ENCODE measurements around the gene CDH22.

The CDH22 gene

DNA sequence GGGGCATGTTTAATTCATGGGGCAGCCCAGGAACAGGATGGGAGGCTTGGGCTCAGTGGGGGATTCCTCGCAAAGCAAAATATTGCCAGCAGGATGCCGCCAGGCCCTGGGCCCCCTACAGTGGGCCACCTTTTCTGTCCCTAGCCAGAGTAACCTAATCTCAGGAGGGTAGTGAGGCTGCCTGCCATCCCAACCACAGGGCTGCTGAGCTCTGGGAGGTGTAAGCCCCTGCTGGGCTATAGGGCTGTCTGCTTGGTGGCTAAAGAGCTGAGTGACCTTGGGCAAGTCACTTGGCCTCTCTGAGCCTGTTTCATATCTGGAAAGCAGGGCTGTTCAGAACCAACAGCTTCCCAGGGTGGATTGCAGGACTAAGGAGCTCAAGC is 35.7 kb upstream of the CDH22 start:
- in situ Hi-C loops (cut with MboI; ENCODE audit: low sequenced_read_pairs) = loop anchor here (25.0 kb wide), 1 partner anchor 207 kb away; no protein-coding TSS in a partner anchor

DNA sequence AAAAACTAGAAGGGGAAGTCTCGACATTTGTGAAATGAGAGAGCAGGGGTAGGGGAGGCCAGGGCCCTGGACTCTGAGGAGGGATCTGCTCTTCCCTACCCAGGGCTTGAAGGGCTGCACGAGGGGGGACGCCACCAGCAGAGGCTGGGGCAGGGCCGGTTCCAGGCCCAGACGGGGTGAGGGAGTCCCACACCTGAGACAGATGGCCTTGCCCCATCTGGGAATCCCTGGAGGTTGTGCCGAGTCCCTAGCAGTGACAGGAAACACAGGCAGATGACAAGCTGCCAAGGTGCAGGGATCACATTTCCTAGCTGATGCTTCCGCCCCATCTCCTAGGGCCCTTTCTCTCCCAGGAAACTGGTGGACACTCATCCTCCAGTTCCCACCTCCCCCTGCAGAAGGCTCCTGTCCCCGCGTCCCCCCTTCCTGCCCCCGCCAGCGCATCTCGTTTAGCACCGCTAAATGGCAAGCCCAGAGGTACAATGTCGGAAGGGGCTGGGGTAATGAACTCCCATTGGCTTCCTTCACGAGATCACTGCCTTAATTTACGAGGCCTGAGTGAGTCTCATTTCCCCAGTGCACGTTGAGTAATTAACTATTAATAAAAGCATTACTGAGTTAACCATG is 35.2 kb upstream of the CDH22 start:
- in situ Hi-C loops (cut with MboI; ENCODE audit: low sequenced_read_pairs) = loop anchor here (25.0 kb wide), 1 partner anchor 206 kb away; no protein-coding TSS in a partner anchor

DNA sequence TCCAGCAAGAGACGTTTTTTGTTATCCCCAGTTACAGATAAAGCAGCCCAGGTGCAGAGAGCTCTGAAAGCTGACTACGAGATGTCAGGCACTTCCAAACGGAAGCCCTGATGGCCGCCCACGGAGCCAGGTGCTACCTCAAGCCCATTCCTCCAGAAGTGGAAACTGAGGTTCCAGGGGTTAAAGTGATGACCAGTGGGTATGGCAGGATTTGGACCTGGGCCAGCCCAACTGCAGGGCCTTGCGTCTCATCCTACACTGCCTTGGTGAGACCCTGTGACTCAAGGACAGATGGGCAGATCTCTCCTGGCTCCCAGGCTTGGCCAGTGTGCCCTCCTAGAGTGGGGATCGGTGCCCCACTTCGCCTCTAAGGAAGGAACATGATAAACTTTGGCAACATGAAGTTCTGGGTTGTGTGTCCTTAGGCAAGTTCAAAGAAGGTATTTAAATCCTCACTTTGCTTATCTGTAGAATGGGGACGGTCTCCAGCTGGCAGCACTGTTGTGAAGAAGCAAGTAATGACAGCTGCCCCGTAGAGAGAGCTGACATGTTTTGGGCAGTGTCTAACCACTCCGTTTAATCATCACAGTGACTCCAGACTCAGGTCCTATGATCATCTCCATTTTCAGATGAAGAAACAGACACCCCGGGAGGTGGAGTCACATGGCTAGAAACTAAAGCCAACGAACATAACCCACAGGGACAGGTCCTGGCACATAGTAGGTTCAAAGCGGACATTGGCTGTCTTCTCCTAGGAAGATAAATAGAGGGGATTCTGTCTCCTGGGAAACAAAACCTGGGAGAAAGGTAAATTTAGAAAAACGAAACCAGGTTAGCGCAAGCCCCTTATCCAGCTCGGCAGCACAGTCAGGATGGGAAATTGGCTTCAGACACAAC is 34.4 kb upstream of the CDH22 start:
- in situ Hi-C loops (cut with MboI; ENCODE audit: low sequenced_read_pairs) = loop anchor here (25.0 kb wide), 1 partner anchor 205 kb away; no protein-coding TSS in a partner anchor

DNA sequence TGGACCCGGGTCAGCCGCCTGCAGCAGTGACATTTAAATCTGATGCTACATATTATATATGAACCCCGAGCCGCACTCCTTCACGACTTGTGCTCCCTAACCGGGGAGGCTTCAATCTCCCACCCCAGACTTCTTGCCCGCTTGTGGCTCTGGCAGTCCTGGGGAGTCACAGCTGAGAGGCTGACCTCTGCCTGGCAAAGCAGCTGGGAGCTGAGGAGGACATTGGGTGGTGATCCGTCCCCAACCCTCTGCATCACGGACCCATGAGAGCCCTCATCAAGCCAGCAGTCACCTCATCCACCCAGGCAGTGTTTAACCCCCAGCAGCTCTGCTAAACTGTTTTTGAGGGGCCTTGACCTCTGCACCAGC is 33.7 kb upstream of the CDH22 start:
- in situ Hi-C loops (cut with MboI; ENCODE audit: low sequenced_read_pairs) = loop anchor here (25.0 kb wide), 1 partner anchor 205 kb away; no protein-coding TSS in a partner anchor

DNA sequence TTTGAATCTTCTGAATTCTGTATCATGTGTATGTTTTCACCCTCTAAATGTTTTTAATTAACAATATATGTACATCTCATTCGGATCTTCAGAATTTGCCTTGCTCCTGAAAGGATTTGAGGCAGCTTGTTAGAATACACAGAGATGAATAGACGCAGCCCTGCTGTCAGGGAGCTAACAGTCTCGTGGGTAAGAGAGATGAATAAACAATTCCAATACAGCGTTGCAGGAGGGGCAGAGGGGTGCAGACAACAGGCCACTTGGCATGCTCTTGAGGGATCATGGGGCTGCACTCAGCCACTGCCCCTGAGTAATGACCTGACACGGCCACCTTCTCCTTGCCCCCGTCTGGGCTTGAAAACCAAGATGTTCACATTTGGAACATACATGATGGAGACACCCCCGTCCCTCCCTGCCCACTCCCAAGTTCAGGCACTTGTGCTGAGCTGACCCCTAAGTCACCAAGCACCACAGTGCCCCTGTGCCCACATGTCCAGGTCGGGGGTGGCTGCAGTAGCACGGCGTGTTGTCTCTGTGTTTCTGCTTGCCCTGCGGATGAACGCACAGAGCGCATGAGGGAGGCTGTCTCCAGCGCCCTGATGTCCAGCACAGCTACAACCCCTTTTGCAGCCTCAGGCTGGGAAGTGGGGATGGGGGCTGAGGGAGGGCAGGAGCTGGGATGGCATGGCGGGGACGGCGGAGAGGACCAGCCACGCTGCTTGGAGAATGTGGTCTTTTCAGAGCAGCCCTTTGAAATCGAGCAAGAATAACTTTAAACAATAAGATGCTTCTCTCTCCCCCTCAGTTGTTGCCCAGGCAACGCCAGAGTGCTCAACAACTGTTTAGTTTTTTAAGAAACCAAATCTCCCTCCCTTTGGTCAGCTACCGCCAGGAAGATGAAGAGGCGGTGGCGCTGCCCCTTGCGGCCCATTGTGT is 33.0 kb upstream of the CDH22 start:
- in situ Hi-C loops (cut with MboI; ENCODE audit: low sequenced_read_pairs) = loop anchor here (25.0 kb wide), 1 partner anchor 204 kb away; no protein-coding TSS in a partner anchor

DNA sequence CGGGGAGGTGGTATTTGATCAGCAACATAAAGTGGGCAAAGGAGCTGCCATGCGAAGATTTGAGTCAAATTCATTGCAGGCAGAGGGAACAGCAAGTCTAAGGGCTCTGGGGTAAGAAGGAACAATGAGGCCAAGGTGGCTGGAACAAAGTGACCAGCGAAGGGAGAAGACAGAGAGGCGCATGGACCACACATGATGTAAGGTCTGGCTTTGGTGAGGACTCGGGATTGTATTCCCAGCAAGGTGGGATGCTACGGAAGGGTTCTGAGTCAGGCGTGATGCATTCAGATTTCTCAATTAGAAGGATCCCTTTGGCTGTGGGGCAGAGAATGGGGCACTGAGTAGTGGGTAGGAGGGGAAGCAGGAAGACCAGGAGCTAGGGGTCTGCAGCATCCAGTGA is 30.7 kb upstream of the CDH22 start:
- in situ Hi-C loops (cut with MboI; ENCODE audit: low sequenced_read_pairs) = loop anchor here (25.0 kb wide), 1 partner anchor 202 kb away; no protein-coding TSS in a partner anchor

DNA sequence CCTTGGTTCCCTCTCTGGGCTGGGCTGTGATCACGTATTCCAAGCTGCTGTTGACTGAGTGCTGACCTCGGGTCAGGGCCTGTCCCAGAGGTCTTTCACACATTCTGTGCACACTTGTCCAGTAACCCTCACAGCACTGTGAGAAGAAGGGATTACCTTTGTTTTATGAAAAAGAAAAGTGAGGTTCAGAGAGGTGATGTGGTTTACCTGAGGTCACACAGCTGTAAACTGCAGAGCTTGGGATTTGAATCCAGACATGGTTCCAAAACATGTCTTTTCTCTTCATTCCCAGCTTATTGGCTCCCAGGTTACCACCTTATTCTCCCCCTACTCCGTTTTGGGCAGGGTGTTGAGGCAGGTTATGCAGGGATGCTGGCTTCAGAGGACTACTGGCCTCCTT is 28.4 kb upstream of the CDH22 start:
- in situ Hi-C loops (cut with MboI; ENCODE audit: low sequenced_read_pairs) = loop anchor here (25.0 kb wide), 1 partner anchor 199 kb away; no protein-coding TSS in a partner anchor

DNA sequence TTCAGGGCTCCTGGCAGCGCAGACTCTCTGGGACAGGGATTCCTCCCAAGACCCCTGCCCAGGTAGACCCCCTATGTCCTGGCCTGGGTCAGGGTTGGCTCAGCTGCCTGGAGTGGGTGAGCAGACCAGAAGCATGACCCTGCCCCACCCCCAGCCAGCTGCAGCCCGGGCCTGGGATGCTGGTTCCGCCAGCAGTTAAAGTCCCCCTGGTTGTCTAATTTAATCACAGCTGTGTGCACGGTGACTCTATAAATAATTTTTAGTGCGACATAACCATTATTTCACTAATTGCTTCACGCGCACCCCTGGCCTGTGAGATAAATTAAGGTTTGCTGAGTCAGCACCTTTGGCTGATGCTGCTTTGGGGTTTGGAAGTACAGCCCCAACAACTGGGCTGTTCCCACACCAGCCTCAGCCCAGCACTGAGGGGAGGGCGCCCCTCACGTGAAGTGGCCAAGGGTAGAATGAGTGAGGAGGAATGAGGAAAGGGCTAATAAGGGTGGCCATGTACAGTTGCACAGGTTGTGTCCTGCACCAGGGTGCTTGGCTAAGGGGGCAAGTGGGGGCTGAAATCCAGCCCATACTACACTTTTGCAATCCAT is 26.1 kb upstream of the CDH22 start:
- in situ Hi-C loops (cut with MboI; ENCODE audit: low sequenced_read_pairs) = loop anchor here (25.0 kb wide), 1 partner anchor 197 kb away; no protein-coding TSS in a partner anchor

DNA sequence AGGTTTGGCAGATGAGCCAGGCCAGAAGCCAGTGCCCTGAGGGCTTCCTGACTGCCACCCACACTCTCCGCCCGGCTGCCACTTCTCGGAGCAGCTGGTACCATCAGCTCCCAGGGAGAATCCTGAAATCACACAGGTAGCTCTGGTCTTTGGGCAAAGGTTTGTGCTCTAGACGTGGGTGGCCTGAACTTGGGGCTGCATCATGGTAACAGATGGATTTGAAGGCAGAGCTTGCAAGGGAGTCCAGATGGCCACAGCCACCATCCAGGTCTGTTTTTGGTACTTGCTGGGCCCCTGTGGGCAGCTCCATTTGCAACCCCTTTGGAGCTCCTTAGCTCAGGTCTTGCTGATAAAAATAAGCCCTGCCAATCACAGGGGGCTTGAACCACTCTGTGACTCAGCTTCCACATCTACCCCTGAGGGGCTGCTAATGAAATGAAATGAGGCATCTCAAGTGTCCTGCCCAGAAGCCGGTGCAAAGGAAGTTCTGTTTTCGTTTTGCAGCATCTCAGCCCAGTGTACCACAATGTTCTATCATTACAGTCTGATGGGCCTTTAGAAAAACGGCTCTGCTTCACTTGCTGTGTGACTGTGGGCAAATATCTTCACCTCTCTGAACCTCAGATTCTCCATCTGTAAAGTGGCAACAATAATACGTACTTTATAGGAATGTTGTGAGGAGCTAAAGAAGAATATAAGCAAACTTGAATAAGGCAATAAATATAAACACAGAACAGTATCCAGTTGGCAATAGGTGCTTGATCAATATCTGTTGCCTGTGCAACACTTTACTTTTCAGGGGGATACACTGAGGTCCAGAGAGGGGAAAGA is 25.1 kb upstream of the CDH22 start:
- in situ Hi-C loops (cut with MboI; ENCODE audit: low sequenced_read_pairs) = loop anchor here (25.0 kb wide), 1 partner anchor 196 kb away; no protein-coding TSS in a partner anchor

DNA sequence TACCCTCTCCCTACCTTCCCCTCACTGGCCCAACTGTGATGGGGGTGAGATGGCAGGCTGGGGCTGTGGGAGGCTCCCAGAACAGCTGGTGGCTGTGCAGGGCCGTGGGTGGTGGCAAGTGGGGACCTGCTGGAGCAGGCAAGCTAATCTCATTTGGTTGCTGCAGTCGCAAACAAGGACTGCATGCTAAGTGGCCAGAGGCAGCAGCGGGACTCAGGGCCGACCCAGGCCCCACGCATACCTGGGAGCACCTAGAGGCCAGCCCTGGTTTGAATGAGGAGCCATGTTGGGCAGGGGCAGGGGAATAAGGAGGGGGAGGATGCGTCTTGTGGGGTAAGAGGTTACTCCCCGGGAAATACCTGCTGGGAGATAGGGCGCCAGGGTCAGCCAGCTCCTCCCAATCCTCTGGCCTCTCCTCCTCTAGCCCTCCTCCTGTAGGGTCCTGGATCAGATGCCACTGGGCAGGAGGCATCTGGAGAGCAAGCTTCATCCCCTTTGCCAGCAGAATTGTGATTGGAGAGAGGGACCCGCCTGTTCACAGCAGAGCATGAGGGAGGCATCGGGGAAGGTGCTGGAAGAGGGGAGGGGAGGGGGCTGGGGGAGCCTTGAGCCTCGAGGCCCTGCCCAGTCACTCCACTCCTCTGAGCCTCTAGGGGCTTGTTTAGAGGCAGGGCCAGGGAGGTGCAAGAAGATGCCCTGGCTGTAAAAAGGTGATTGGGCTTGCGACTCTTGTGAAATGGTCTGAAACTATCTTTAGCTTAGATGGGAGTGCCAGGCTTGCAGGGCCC is 24.3 kb upstream of the CDH22 start:
- in situ Hi-C loops (cut with MboI; ENCODE audit: low sequenced_read_pairs) = loop anchor here (25.0 kb wide), 1 partner anchor 195 kb away; no protein-coding TSS in a partner anchor

DNA sequence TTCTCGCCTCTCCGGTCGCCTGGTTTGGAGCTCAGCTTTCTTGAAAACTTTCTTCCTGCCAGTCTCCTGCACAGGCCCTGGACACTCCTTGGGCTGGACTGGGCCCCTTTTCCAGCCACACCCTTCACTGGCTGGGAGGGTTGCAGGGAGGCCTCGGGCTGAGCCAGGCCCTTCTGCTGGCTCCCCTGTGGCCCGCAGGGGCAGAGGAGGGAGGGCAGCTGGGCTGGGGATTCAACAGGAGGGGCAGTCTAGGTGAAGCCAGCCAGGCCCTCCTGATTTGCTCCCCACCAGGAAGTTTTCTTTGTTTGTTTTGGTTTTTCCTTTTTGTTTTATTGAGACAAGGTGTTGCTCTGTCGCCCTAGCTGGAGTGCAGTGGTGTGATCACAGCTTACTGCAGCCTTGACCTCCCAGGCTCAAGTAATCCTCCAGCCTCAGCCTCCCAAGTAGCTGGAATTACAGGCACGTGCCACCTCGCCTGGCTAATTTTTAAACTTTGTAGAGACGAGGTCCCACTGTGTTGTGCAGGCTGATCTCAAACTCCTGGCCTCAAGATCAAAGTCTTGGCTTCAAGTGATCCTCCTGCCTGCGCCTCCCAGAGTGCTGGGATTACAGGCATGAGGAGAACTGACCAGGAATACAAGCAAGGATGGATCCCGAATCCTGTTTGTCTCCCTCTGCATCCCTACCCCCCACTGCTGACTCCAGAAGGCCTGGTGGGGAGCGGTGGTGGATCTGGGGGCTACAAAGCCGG is 23.5 kb upstream of the CDH22 start:
- in situ Hi-C loops (cut with MboI; ENCODE audit: low sequenced_read_pairs) = loop anchor here (25.0 kb wide), 1 partner anchor 194 kb away; no protein-coding TSS in a partner anchor

DNA sequence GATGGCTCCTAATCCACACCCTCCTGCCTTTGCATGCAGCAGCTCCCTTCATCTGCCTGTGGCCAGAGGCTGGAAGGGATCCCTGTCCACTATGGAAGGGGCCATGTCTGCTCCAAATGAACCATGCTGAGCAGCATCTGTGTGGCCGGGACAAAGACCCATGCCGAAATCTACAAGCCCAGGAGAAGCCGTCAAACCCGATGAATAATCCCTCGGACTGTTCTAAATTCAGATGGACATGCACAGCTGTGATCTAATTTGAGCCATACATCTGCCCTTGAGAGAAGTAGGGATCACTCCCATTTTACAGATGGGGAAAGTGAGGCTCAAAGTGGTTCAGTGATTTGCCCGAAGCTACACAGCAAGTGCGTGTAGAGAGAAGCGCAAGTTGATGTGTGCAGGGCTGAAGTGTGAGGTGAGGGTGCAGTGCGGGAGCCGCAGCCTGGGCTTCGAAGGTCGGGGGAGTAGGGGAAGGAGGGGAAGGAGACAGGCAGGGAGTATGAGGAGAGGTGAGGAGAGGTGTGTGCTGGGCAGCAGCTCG is 22.6 kb upstream of the CDH22 start:
- in situ Hi-C loops (cut with MboI; ENCODE audit: low sequenced_read_pairs) = loop anchor here (25.0 kb wide), 1 partner anchor 194 kb away; no protein-coding TSS in a partner anchor

DNA sequence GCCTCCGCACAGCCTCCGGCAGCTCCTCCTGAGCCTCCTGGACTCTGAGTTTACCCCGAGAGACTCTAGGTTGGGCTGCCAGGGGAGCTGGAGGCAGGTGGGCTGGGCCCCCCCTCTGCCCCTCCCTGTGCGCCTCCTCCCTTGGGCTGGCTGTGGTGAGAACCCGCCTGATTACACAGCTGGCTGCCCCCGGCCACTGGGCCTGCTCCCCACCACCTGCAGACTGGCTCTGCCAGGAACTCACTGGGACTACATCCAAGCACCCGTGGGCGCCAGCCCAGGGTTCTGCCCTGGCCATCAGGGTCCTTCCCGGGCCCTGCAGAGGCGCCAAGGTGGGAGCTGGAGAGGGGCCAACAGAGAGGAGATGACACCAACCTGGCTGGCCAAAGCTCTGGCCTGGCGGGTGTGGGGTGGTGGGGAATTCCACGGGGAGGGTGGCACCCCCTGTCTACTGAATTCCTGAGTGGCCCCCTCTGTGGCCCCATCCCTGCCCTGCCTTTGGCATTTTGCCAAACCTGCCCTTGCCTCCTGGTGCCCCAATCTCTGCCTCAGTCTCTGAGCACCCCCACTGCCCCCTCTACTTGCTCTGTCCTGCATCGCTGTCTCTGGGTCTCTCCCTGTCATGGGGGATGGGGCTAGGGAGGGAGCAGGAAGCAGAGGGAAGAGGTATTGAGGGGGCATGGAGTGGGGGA is 21.9 kb upstream of the CDH22 start:
- in situ Hi-C loops (cut with MboI; ENCODE audit: low sequenced_read_pairs) = loop anchor here (25.0 kb wide), 1 partner anchor 193 kb away; no protein-coding TSS in a partner anchor

DNA sequence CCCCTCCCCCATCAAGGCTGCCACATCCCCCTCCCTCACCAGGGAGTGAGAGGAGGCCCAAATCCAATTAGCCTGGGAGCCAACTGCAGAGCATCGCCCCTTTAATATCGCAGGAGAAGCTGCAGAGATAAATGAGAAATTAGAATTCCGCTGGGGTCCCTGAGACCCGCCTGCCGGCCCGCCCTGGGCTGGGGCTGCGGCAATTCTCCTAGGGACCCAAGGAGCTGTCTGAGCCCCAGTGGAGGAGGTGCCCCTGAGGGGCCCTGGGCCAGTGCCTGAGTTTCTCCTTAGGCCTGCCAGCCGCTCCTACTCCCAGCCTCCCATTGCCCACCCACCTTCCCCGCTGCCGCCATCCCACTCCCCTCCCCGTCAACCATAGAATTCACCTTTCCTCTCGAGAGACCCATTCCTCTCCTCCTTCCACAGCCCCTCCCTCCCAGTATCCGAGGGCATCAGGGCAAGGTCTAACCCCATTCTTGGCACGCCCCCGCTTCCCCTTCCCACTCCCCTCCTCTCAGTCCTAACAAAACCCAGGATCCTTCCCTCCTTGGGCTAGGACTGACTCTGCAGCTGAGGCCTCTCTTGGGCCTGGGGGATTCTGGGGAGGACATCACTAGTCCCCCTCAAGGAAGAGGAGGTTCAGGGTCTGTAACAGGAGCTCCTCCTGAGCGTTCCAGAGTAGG is 20.0 kb upstream of the CDH22 start:
- in situ Hi-C loops (cut with MboI; ENCODE audit: low sequenced_read_pairs) = loop anchor here (25.0 kb wide), 1 partner anchor 191 kb away; no protein-coding TSS in a partner anchor

DNA sequence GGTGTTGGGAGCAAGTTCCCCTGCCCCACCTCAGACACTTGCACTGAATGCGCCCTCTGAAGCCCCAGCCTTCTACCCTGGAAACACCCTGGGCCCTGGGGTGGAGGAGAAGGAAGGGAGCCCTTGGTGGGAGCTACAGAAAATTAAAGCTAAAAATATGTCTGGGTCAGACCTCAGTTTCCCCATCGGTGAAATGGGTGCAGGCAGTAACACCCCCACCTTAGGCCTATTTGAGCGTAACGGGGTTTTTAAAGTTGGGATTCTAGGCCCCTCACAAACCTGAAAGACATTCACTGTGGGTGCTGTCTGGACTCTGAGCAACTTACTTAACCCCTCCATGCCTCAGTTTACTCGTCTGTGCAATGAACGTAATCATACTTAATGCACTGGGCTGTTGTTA is 19.3 kb upstream of the CDH22 start:
- in situ Hi-C loops (cut with MboI; ENCODE audit: low sequenced_read_pairs) = loop anchor here (25.0 kb wide), 1 partner anchor 190 kb away; no protein-coding TSS in a partner anchor

DNA sequence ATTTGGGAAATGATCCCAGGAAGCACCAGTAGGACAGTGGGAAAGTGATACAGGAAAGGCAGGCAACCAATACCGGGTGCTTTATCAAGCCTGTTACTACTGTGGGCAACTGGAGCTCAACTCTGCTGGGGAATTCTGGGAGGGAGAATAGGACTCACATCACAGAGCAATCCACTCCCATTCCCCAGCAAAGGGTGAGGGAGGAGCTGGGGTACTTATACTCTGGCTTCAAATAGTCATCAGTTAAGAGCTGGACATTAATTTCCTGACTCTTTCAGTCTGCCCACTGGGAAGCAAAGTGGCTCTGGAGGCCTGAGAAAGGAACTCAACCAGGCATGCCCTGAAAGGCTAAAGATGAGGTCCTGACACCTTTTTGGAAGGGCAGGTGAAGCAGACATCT is 17.5 kb upstream of the CDH22 start:
- in situ Hi-C loops (cut with MboI; ENCODE audit: low sequenced_read_pairs) = loop anchor here (25.0 kb wide), 1 partner anchor 188 kb away; no protein-coding TSS in a partner anchor

Data from HL-60/S4 treated with phorbol 12-myristate 13-acetate at 8.2 ng/mL for 4 days and 3 days (cell line).